SU-DHL-6 (cell line): Measurements from ENCODE around the gene TPMT.

ENCODE experiments used
- H2AFZ ChIP-seq: fragments of 200-600 bp; sonication (generic); 2 replicates; pipeline ENCODE4 v1.6.1; 2014; ENCODE audit warnings: low read depth, mild to moderate bottlenecking, moderate library complexity, mixed read lengths, antibody characterized with exemption, low read length; ENCODE audit not compliant: severe bottlenecking
- H3F3A ChIP-seq: fragments of 200-600 bp; shearing (Covaris generic); 2 replicates; pipeline ENCODE4 v1.6.0; 2016; ENCODE audit warnings: antibody characterized with exemption, mild to moderate bottlenecking; ENCODE audit not compliant: insufficient read depth
- H3K27ac ChIP-seq: fragments of 200-600 bp; sonication (generic); 2 replicates; pipeline ENCODE4 v1.5.1; 2016; ENCODE audit warnings: low read depth, mild to moderate bottlenecking, low read length, moderate library complexity, mixed read lengths
- H3K27me3 ChIP-seq: fragments of 200-600 bp; sonication (generic), shearing (Covaris generic); 2 replicates; pipeline ENCODE4 v1.6.0; 2014; ENCODE audit warnings: mild to moderate bottlenecking, low read length
- H3K36me3 ChIP-seq: fragments of 200-600 bp; sonication (generic); 2 replicates; pipeline ENCODE4 v1.6.1; 2014; ENCODE audit warnings: mild to moderate bottlenecking, low read length, mixed read lengths
- H3K4me2 ChIP-seq: fragments of 300-600, 200-600 bp; shearing (Covaris generic), sonication (generic); 2 replicates; pipeline ENCODE4 v1.6.0; 2014; ENCODE audit warnings: low read length, low read depth, mild to moderate bottlenecking; ENCODE audit not compliant: poor library complexity, severe bottlenecking
- H3K4me3 ChIP-seq: fragments of 200-600 bp; sonication (generic); 2 replicates; pipeline ENCODE4 v1.5.1; 2014; ENCODE audit warnings: antibody characterized with exemption, low read length, mild to moderate bottlenecking, mixed read lengths; ENCODE audit not compliant: insufficient read depth, poor library complexity, severe bottlenecking
- H3K79me2 ChIP-seq: fragments of 200-600 bp; sonication (generic); 2 replicates; pipeline ENCODE4 v1.6.1; 2014; ENCODE audit warnings: mild to moderate bottlenecking, low read length, moderate library complexity; ENCODE audit not compliant: insufficient read depth
- H3K9ac ChIP-seq: fragments of 200-600 bp; sonication (generic); 2 replicates; pipeline ENCODE4 v1.7.0; 2014; ENCODE audit warnings: mild to moderate bottlenecking, low read length
- H3K9me2 ChIP-seq: fragments of 200-600 bp; sonication (generic); replicated peaks from 2 replicates; pipeline ENCODE4 v1.6.1; 2014; ENCODE audit warnings: low read length; ENCODE audit not compliant: insufficient read depth
- H3K9me3 ChIP-seq: fragments of 200-600 bp; sonication (generic); 2 replicates; pipeline ENCODE4 v1.6.1; 2014; ENCODE audit warnings: low read length, mixed read lengths; ENCODE audit not compliant: insufficient read depth
- H4K20me1 ChIP-seq: fragments of 200-600 bp; sonication (generic); 2 replicates; pipeline ENCODE4 v1.6.1; 2014; ENCODE audit warnings: low read depth, mild to moderate bottlenecking, antibody characterized with exemption, low read length, moderate library complexity, mixed read lengths
- CTCF ChIP-seq: fragments of 200-600 bp; sonication (generic); IDR thresholded peaks from one replicate; pipeline ENCODE4 v1.5.1; 2017; ENCODE audit warnings: antibody characterized with exemption, mild to moderate bottlenecking, low read length, moderate library complexity; ENCODE audit not compliant: insufficient read depth, poor library complexity, severe bottlenecking
- EZH2phosphoT487 ChIP-seq: fragments of 200-600 bp; sonication (generic), shearing (Covaris generic); conservative IDR thresholded peaks from 2 replicates; pipeline ENCODE4 v1.6.1; 2018; ENCODE audit warnings: mild to moderate bottlenecking, antibody characterized with exemption, low read length, moderate library complexity, mixed read lengths

Gene TPMT

GRCh38 chr6:18187701-18188100 is 32.8 kb upstream of the TPMT start:
- no peak overlapping the region for H3K4me2 ChIP-seq
- H3K36me3 ChIP-seq: peaks cover 4% of the 10 kb centered on the region; the same call in 1 of the 2 replicates
- H3K9me2 ChIP-seq: no peaks in the 10 kb centered on the region
- no peak overlapping the region for H2AFZ ChIP-seq
- no peaks in the 10 kb centered on the region for H3K27me3 ChIP-seq
- H3K9me3 ChIP-seq: no peaks in the 10 kb centered on the region
- no peak overlapping the region for H3K4me3 ChIP-seq
- no peak overlapping the region for H3K9ac ChIP-seq
- H3F3A ChIP-seq: no peaks in the 10 kb centered on the region
- no peaks in the 10 kb centered on the region for H4K20me1 ChIP-seq
- H3K79me2 ChIP-seq: no peaks in the 10 kb centered on the region
- TF ChIP-seq EZH2phosphoT487 (no peak), CTCF (no peak)
- no peak overlapping the region for H3K27ac ChIP-seq

GRCh38 chr6:18186540-18187250 is 31.8 kb upstream of the TPMT start:
- TF ChIP-seq CTCF: no peak
- TF ChIP-seq EZH2phosphoT487: no peak
- H3F3A ChIP-seq: no peaks in the 10 kb centered on the region
- no peak overlapping the region for H3K9ac ChIP-seq
- no peak overlapping the region for H2AFZ ChIP-seq
- no peaks in the 10 kb centered on the region for H4K20me1 ChIP-seq
- H3K4me3 ChIP-seq: no peak overlapping the region
- H3K4me2 ChIP-seq: no peak overlapping the region
- no peaks in the 10 kb centered on the region for H3K27me3 ChIP-seq
- no peak overlapping the region for H3K27ac ChIP-seq
- H3K9me2 ChIP-seq: no peaks in the 10 kb centered on the region
- no peaks in the 10 kb centered on the region for H3K79me2 ChIP-seq
- H3K9me3 ChIP-seq: no peaks in the 10 kb centered on the region
- peaks cover 4% of the 10 kb centered on the region; the same call in 1 of the 2 replicates for H3K36me3 ChIP-seq

- no peak overlapping the region for H3K4me3 ChIP-seq
- H3K4me2 ChIP-seq: no peak overlapping the region
These were observed 31.2 kb upstream of the TPMT start for GRCh38 chr6:18186033-18186432.

More at GRCh38 chr6:18186033-18186432, 31.2 kb upstream of the TPMT start:
- no peak overlapping the region for H2AFZ ChIP-seq
- peaks cover 6% of the 10 kb centered on the region for H3K36me3 ChIP-seq
- H3K9me3 ChIP-seq: no peaks in the 10 kb centered on the region
- TF ChIP-seq EZH2phosphoT487: no peak
- TF ChIP-seq CTCF: no peak
- no peaks in the 10 kb centered on the region for H3K79me2 ChIP-seq
- no peaks in the 10 kb centered on the region for H4K20me1 ChIP-seq
- no peak overlapping the region for H3K9ac ChIP-seq
- H3K27ac ChIP-seq: no peak overlapping the region
- no peaks in the 10 kb centered on the region for H3K9me2 ChIP-seq
- no peaks in the 10 kb centered on the region for H3K27me3 ChIP-seq
- H3F3A ChIP-seq: no peaks in the 10 kb centered on the region
